ENCODE measurements around the gene ARHGEF19. TPM values are rescaled to one million over a fixed set of nuclear protein-coding genes. Genes with fewer than 3 reads are reported as not detected.
"Not testable (repeated sequence)": the region's sequence is repeated elsewhere in the genome, so short reads cannot be mapped to it uniquely, and the experiment has no call there.

ARHGEF19 gene
- total RNA-seq, 4 donors from 2014 or later, result 15.8 to 27.1 (median 20.6) TPM

DNA sequence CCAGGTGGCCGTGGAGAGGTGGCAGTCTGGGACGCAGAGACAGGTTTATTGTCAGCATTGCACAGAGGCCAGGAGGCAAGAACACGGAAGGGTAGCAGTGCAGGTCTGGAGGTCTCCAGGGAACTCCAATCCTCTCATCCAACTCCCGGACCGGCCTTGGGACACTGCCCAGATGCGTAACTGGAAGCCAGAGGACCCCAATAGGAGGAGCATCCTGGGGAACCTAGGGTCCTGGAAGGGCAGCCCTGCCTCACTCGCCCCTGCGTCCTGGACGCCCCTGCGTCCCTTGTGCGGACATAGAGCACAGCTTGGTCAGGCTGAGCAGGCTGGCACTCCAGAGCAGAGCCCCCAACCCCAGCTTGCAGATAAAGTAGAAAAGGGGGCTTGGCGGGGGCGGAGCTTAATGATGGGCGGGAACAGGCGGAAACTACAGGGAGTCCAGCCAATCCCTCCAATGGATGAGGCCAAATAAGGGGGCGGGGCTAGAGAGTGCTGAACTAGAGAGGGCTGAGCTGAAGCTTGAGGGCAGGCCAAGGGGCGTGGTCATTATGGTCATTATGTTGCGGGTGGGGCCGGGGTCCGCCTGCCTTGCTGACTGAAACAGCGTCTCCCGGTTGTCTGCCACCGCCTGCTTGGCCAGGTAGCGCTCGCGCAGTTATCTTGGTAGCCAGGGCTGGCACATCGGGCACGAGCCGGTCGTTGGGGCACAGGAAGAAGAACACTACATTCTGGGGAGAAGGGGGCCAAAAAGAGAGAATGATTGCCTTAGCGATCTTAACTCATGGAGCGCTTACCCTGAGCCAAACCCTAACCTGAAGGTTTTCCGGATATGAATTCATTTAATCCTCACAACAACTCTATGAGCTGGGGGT lies 3.7 kb upstream of the ARHGEF19 start:
- WGBS, 2 donors, result 22 to 29% methylated on average over 11 to 25 of the region's 33 CpGs
- TF ChIP-seq POLR2A (IDR thresholded peaks at IDR 0.05) (peak in 2 of 4 donors; percentile 55 to 59), CTCF (IDR thresholded peaks at IDR 0.05) (no peak)
- H3K27ac ChIP-seq, result peak overlapping the region; percentile 79 to 96 (median 92)

GRCh38 chr1:16215240-16215639 lies 2.8 kb upstream of the ARHGEF19 start:
- WGBS, 2 donors, result 91 to 93% methylated on average over 12 to 14 of the region's 14 CpGs
- H3K4me1 ChIP-seq, result peaks cover 17 to 74% (median 39%) of the 10 kb centered on the region in 3 donors
- intact Hi-C loops (cut with DNase I); H3K9me3 ChIP-seq; H3K27me3 ChIP-seq; H3K27ac ChIP-seq; H3K36me3 ChIP-seq; DNase-seq; H3K4me3 ChIP-seq: not testable (repeated sequence)

More for the DNA sequence above, 3.7 kb upstream of the ARHGEF19 start:
- H3K9me3 ChIP-seq, result no peaks in the 10 kb centered on the region
- H3K27me3 ChIP-seq, result no peaks in the 10 kb centered on the region
- no peaks in the 10 kb centered on the region for H3K36me3 ChIP-seq
- H3K4me3 ChIP-seq, result peak overlapping the region; percentile 31 to 71 (median 58)
- peak; percentile 28 for DNase-seq
- peaks cover 17 to 65% (median 32%) of the 10 kb centered on the region in 3 donors for H3K4me1 ChIP-seq
- intact Hi-C loops (cut with DNase I), result no loop called here

DNA sequence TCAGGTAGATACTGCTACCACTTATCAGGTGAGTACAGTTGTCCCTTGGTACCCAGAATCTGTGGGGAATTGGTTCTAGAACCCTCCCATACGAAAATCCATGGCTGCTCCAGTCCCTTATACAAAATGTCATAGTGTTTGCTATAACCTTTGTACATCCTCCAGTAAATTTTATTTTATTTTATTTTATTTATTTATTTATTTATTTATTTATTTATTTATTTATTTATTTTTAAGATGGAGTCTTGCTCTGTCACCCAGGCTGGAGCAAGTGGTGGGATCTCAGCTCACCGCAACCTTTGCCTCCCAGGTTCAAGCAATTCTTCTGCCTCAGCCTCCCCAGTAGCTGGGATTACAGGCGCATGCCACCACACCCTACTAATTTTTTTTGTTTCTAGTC lies 1.1 kb upstream of the ARHGEF19 start:
- 95 to 96% methylated on average over 3 of the region's 3 CpGs for WGBS, 2 donors
- H3K9me3 ChIP-seq; H3K36me3 ChIP-seq; DNase-seq; intact Hi-C loops (cut with DNase I); H3K4me3 ChIP-seq; H3K27me3 ChIP-seq: not testable (repeated sequence)
- peak overlapping the region in 2 of 4 donors; percentile 72 to 74 for H3K27ac ChIP-seq
- peaks cover 28 to 91% (median 43%) of the 10 kb centered on the region in 3 donors for H3K4me1 ChIP-seq

DNA sequence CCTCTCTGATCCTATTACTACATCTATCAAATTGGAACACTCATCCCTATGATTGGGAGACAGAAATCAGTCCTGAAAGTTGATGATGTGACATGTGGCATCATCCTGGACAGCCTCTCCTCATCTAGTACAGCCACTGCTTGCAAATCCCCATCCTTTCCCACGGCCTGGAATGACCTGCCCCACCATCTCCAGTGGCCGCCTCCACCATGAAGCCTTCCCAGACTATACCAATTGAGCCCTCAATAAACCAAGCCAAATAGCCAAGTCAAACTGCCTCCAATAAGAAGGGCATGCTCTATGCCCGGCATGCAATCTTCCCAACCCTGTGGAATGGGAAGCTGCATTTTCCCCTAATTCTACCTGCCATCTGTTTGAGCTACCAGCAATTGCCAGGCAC lies 561 bp upstream of the ARHGEF19 start:
- TF ChIP-seq CTCF (IDR thresholded peaks at IDR 0.05), result no peak
- no peak for TF ChIP-seq POLR2A (IDR thresholded peaks at IDR 0.05)
- Histone ChIP-seq H3K27me3 (no peaks in the 10 kb centered on the region), H3K4me3 (no peak overlapping the region), H3K27ac (peak overlapping the region in 3 of 4 donors; percentile 2 to 74 (median 72)), H3K4me1 (peaks cover 31 to 92% (median 48%) of the 10 kb centered on the region in 3 donors), H3K36me3 (no peaks in the 10 kb centered on the region), H3K9me3 (no peaks in the 10 kb centered on the region)
- intact Hi-C loops (cut with DNase I), result no loop called here
- 72 to 75% methylated on average over 2 to 3 of the region's 3 CpGs for WGBS, 2 donors
- DNase-seq, result no peak

DNA sequence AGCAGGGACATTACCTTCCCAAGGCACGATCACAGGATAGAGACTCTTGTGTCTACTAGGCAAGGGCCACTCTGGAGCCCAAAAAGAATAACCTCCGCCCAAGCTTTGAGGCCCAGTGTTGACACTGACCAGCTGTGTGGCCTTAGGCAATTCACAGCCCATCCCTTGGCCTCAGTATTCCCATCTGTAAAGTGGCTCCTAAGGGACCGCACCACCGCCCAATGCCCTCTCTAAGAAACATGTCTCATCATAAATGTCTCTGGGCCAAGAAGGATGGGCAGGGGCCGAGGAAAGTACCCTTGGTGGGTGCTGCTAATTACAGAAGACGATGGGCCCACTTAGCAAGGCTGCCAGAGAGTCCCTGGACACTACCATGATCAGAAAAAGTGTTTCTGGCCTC lies 628 bp downstream of the ARHGEF19 start:
- Histone ChIP-seq H3K4me1 (peaks cover 34 to 93% (median 52%) of the 10 kb centered on the region in 3 donors), H3K27ac (peak overlapping the region; percentile 2 to 74 (median 71))

More for the DNA sequence above, 628 bp downstream of the ARHGEF19 start:
- 27 to 80% methylated on average over 2 to 4 of the region's 6 CpGs for WGBS, 2 donors
- H3K9me3 ChIP-seq, result no peaks in the 10 kb centered on the region
- TF ChIP-seq CTCF (IDR thresholded peaks at IDR 0.05) (no peak), POLR2A (IDR thresholded peaks at IDR 0.05) (no peak)
- H3K36me3 ChIP-seq, result no peaks in the 10 kb centered on the region
- peak overlapping the region; percentile 27 to 51 (median 40) for H3K4me3 ChIP-seq
- H3K27me3 ChIP-seq, result no peaks in the 10 kb centered on the region
- DNase-seq, result no peak
- intact Hi-C loops (cut with DNase I), result no loop called here
